Right cardiac atrium (tissue), 5 donors: ENCODE data around the gene PI4K2A. TPM values are rescaled to one million over a fixed set of nuclear protein-coding genes. Genes with fewer than 3 reads are reported as not detected.

ENCODE experiments used
- ATAC-seq, 2 donors: fragments of 200-7000 bp; cut with Tn5 transposase; one replicate each; pipeline versions ENCODE4 v1.8.0 to v1.9.1; 2020; ENCODE audit warnings: moderate library complexity in 2 of 2, mild to moderate bottlenecking in 1 of 2
- DNase-seq, 3 donors: peaks; one replicate each; pipeline ENCODE4 v3.0.0-alpha.2; 2020
- H3K27ac ChIP-seq: one replicate; pipeline ENCODE4 v1.5.1; 2013; ENCODE audit warnings: mild to moderate bottlenecking, low read length, control low read depth, moderate library complexity
- H3K27me3 ChIP-seq: one replicate; pipeline ENCODE4 v1.6.1; 2013; ENCODE audit not compliant: control insufficient read depth, insufficient read depth
- H3K4me1 ChIP-seq: one replicate; pipeline ENCODE4 v1.6.1; 2013; ENCODE audit warnings: low read length; ENCODE audit not compliant: control insufficient read depth, insufficient read depth
- H3K4me3 ChIP-seq: one replicate; pipeline ENCODE4 v1.5.1; 2013; ENCODE audit warnings: low read length, control low read depth
- H3K9me3 ChIP-seq: one replicate; pipeline ENCODE4 v1.6.1; 2013; ENCODE audit warnings: low read length; ENCODE audit not compliant: control insufficient read depth
- WGBS: extraction: QIAGEN DNeasy Blood & Tissue Kit; methylation state at CpG from one replicate; pipeline ENCODE4 v1.1.7; 2013; 5-methylcytosine and 5-hydroxymethylcytosine counted together
- intact Hi-C, 4 donors: fragments of 100-400 bp; cut with DNase I; formaldehyde crosslinking; loops; one replicate each; pipeline versions ENCODE4 v1.11.0 to v1.14.0; 2022 to 2023
- polyA plus RNA-seq: library from polyadenylated mRNA; stranded (reverse); fragments of 200-250 nt; gene quantifications from one replicate; pipeline ENCODE4 v1.2.3, GENCODE V29; 2013
- total RNA-seq, 4 donors: library from RNA; stranded (reverse); fragmentation: NEBNext Ultra II Directional; extraction: Animal tissue kit (Norgen Biotek cat#: 25700); gene quantifications; one replicate each; pipeline ENCODE4 v1.2.1, GENCODE V29; 2021
- donor health status: healthy with polysubstance abuse.
- donor health status: DM: no; HTN: yes; CAD: no.
- donor health status: DM: no; HTN: no; CAD: no.
- donor health status: DM: no; HTN: yes; CAD: no; lungs with severe emphysema.
- donor health status: DM: yes; HTN: yes; CAD: no.

Gene PI4K2A
- total and polyA plus RNA-seq, 5 donors, result 9.3 to 14.7 (median 12.4) TPM

GRCh38 chr10:97718178-97718577, 77.7 kb downstream of the PI4K2A start:
- 47% methylated on average over 6 of the region's 6 CpGs for WGBS
- DNase-seq (peak in 1 of 3 donors; percentile 65), ATAC-seq (no peak)
- Histone ChIP-seq H3K9me3 (no peaks in the 10 kb centered on the region), H3K4me1 (peaks cover 11% of the 10 kb centered on the region), H3K4me3 (no peak overlapping the region), H3K27me3 (no peaks in the 10 kb centered on the region), H3K27ac (peak overlapping the region; percentile 2)
- intact Hi-C loops, result no loop called here

- DNase-seq (peak in 2 of 3 donors; percentile 48 to 53), ATAC-seq (peak; percentile 17 to 20)
- Histone ChIP-seq H3K4me1 (peaks cover 10% of the 10 kb centered on the region), H3K27me3 (no peaks in the 10 kb centered on the region), H3K9me3 (no peaks in the 10 kb centered on the region), H3K27ac (no peak overlapping the region), H3K4me3 (no peak overlapping the region)
- 34% methylated on average over 8 of the region's 8 CpGs for WGBS
- intact Hi-C loops, result no loop called here
Measured at GRCh38 chr10:97718659-97719142, 78.2 kb downstream of the PI4K2A start.

- DNase-seq (no peak), ATAC-seq (no peak)
- WGBS, result 88% methylated on average over 2 of the region's 2 CpGs
- no peaks in the 10 kb centered on the region for H3K9me3 ChIP-seq
- H3K4me1 ChIP-seq, result peaks cover 10% of the 10 kb centered on the region
- no peak overlapping the region for H3K27ac ChIP-seq
- no peak overlapping the region for H3K4me3 ChIP-seq
- H3K27me3 ChIP-seq, result no peaks in the 10 kb centered on the region
- intact Hi-C loops, result no loop called here
Measured at GRCh38 chr10:97719602-97720001, 79.1 kb downstream of the PI4K2A start.

- WGBS, result 82% methylated on average over 12 of the region's 12 CpGs
- Histone ChIP-seq H3K27me3 (no peaks in the 10 kb centered on the region), H3K27ac (no peak overlapping the region), H3K4me3 (no peak overlapping the region), H3K9me3 (no peaks in the 10 kb centered on the region), H3K4me1 (peaks cover 10% of the 10 kb centered on the region)
- intact Hi-C loops, result no loop called here
- DNase-seq (no peak), ATAC-seq (peak in 1 of 2 donors; percentile 12)
Measured at GRCh38 chr10:97721871-97722780, 81.7 kb downstream of the PI4K2A start.

- H3K27me3 ChIP-seq, result no peaks in the 10 kb centered on the region
- ATAC-seq (no peak), DNase-seq (no peak)
- intact Hi-C loops, result no loop called here
- no peak overlapping the region for H3K4me3 ChIP-seq
- H3K9me3 ChIP-seq, result no peaks in the 10 kb centered on the region
- 86% methylated on average over 3 of the region's 3 CpGs for WGBS
- H3K27ac ChIP-seq, result no peak overlapping the region
- peaks cover 10% of the 10 kb centered on the region for H3K4me1 ChIP-seq
Measured at GRCh38 chr10:97723001-97723400, 82.5 kb downstream of the PI4K2A start.

- no peak overlapping the region for H3K4me3 ChIP-seq
- no peak overlapping the region for H3K27ac ChIP-seq
- 59% methylated on average over 5 of the region's 5 CpGs for WGBS
- intact Hi-C loops, result no loop called here
- H3K9me3 ChIP-seq, result no peaks in the 10 kb centered on the region
- ATAC-seq, result no peak
- no peaks in the 10 kb centered on the region for H3K27me3 ChIP-seq
- no peaks in the 10 kb centered on the region for H3K4me1 ChIP-seq
- peak in 1 of 3 donors; percentile 56 for DNase-seq
Measured at GRCh38 chr10:97724341-97724941, 84.0 kb downstream of the PI4K2A start.

Other genes with a start within 250 kb of the PI4K2A start
- 10 to 100 TPM; 10.8 to 21.2 (median 14.2) TPM for gene RRP12, start 239.3 kb upstream of the PI4K2A start, total RNA-seq
- gene RRP12, start 239.3 kb upstream of the PI4K2A start, polyA plus RNA-seq, result 18.4 TPM
- gene PGAM1, start 214.5 kb upstream of the PI4K2A start, total RNA-seq, result 100 to 1,000 TPM; 245 to 330 (median 314) TPM
- gene PGAM1, start 214.5 kb upstream of the PI4K2A start, polyA plus RNA-seq, result 204 TPM
- gene EXOSC1, start 194.7 kb upstream of the PI4K2A start, total RNA-seq, result 10 to 100 TPM; 19.8 to 22.1 (median 21.1) TPM
- gene EXOSC1, start 194.7 kb upstream of the PI4K2A start, polyA plus RNA-seq, result 35.2 TPM
- 10 to 100 TPM; 18.9 to 28.6 (median 23.8) TPM for gene ZDHHC16, start 194.5 kb upstream of the PI4K2A start, total RNA-seq
- gene ZDHHC16, start 194.5 kb upstream of the PI4K2A start, polyA plus RNA-seq, result 23.4 TPM
- gene MMS19, start 142.2 kb upstream of the PI4K2A start, total RNA-seq, result 10 to 100 TPM; 32.8 to 40.0 (median 36.8) TPM
- 33.7 TPM for gene MMS19, start 142.2 kb upstream of the PI4K2A start, polyA plus RNA-seq
- gene UBTD1, start 141.7 kb upstream of the PI4K2A start, total RNA-seq, result 10 to 100 TPM; 24.8 to 27.6 (median 25.8) TPM
- gene UBTD1, start 141.7 kb upstream of the PI4K2A start, polyA plus RNA-seq, result 42.1 TPM
- 10 to 100 TPM in 3 of 4 donors, 1 to 10 TPM in 1; 9.9 to 19.3 (median 17.8) TPM for gene ANKRD2, start 67.9 kb upstream of the PI4K2A start, total RNA-seq
- 67.6 TPM for gene ANKRD2, start 67.9 kb upstream of the PI4K2A start, polyA plus RNA-seq
- gene HOGA1, start 56.3 kb upstream of the PI4K2A start, total RNA-seq, result 10 to 100 TPM in 3 of 4 donors, 1 to 10 TPM in 1; 4.4 to 13.4 (median 11.7) TPM
- 15.0 TPM for gene HOGA1, start 56.3 kb upstream of the PI4K2A start, polyA plus RNA-seq
- gene C10orf62, start 51.0 kb upstream of the PI4K2A start, total RNA-seq, result under 1 TPM in 3 of 4 donors, not detected in 1; 0.25 to 0.76 (median 0.31) TPM
- 0.20 TPM for gene C10orf62, start 51.0 kb upstream of the PI4K2A start, polyA plus RNA-seq
- 10 to 100 TPM; 10.1 to 11.7 (median 11.0) TPM for gene MORN4, start 7.2 kb upstream of the PI4K2A start, total RNA-seq
- gene MORN4, start 7.2 kb upstream of the PI4K2A start, polyA plus RNA-seq, result 23.3 TPM
- 10 to 100 TPM; 12.2 to 23.1 (median 15.7) TPM for gene AVPI1, start 46.6 kb downstream of the PI4K2A start, total RNA-seq
- 15.4 TPM for gene AVPI1, start 46.6 kb downstream of the PI4K2A start, polyA plus RNA-seq
- 10 to 100 TPM; 17.3 to 27.8 (median 21.6) TPM for gene MARVELD1, start 73.1 kb downstream of the PI4K2A start, total RNA-seq
- gene MARVELD1, start 73.1 kb downstream of the PI4K2A start, polyA plus RNA-seq, result 10.6 TPM
- 10 to 100 TPM; 14.8 to 20.6 (median 17.7) TPM for gene ZFYVE27, start 96.5 kb downstream of the PI4K2A start, total RNA-seq
- gene ZFYVE27, start 96.5 kb downstream of the PI4K2A start, polyA plus RNA-seq, result 16.0 TPM
- 100 to 1,000 TPM; 110 to 191 (median 168) TPM for gene SFRP5, start 131.3 kb downstream of the PI4K2A start, total RNA-seq
- 110 TPM for gene SFRP5, start 131.3 kb downstream of the PI4K2A start, polyA plus RNA-seq
- gene GOLGA7B, start 209.2 kb downstream of the PI4K2A start, total RNA-seq, result 10 to 100 TPM in 1 of 4 donors, 1 to 10 TPM in 3; 4.1 to 11.7 (median 7.0) TPM
- 5.3 TPM for gene GOLGA7B, start 209.2 kb downstream of the PI4K2A start, polyA plus RNA-seq